Panc1 (cell line): ENCODE results near the gene TRIM74.

ENCODE experiments used
- CTCF ChIP-seq: fragments of 450-650 bp; IDR thresholded peaks from 2 replicates; pipeline ENCODE4 v1.5.1; 2017; ENCODE audit warnings: mild to moderate bottlenecking
- POLR2AphosphoS5 ChIP-seq: IDR thresholded peaks from 2 replicates; pipeline ENCODE4 v1.6.1; 2012; ENCODE audit warnings: mild to moderate bottlenecking, low read depth, low read length, moderate library complexity
- REST ChIP-seq, 2 experiments: IDR thresholded peaks; 2 replicates each; pipeline ENCODE4 v1.6.1; 2011 to 2012; ENCODE audit warnings: low read depth in 2 of 2, control low read depth in 1 of 2, low read length in 1 of 2, mild to moderate bottlenecking in 1 of 2, moderate library complexity in 1 of 2; ENCODE audit not compliant: insufficient read depth in 1 of 2
- SIN3A ChIP-seq: IDR thresholded peaks from 2 replicates; pipeline ENCODE4 v1.6.1; 2012; ENCODE audit warnings: low read depth, mild to moderate bottlenecking, low read length, moderate library complexity, borderline replicate concordance; ENCODE audit not compliant: insufficient read depth

- TF ChIP-seq CTCF: no peak
- no peak for TF ChIP-seq POLR2AphosphoS5
- TF ChIP-seq REST (IDR thresholded peaks at IDR 0.05; ENCODE audit: insufficient read depth in 1 of 2, low read depth in 2 of 2, low read length in 1 of 2): no peak
- no peak for TF ChIP-seq SIN3A
Observed at GRCh38 chr7:72924386-72924732, 44.9 kb downstream of the TRIM74 start.
